Upper lobe of left lung (tissue), 6 donors: ENCODE data around the gene C1orf174. TPM values are rescaled to one million over a fixed set of nuclear protein-coding genes. Genes with fewer than 3 reads are reported as not detected.

Experiments used
- ATAC-seq, 2 donors: fragments of 200-7000 bp; cut with Tn5 transposase; one replicate each; pipeline ENCODE4 v1.9.1; 2022; ENCODE audit warnings: mild to moderate bottlenecking in 2 of 2, moderate library complexity in 2 of 2; ENCODE audit not compliant: low FRiP score in 2 of 2
- DNase-seq, 2 donors: peaks; one replicate each; pipeline ENCODE4 v3.0.0-alpha.2; 2019 to 2020
- H3K27ac ChIP-seq, 4 donors: fragments of 200-600 bp; sonication (generic); one replicate each; pipeline ENCODE4 v1.5.1; 2016 to 2019
- H3K27me3 ChIP-seq, 4 donors: fragments of 200-600 bp; sonication (generic); one replicate each; pipeline ENCODE4 v1.5.1; 2017 to 2019
- H3K36me3 ChIP-seq, 4 donors: fragments of 200-600 bp; sonication (generic); one replicate each; pipeline ENCODE4 v1.5.1; 2016 to 2019
- H3K4me1 ChIP-seq, 4 donors: fragments of 200-600 bp; sonication (generic); one replicate each; pipeline ENCODE4 v1.5.1; 2018 to 2019
- H3K4me3 ChIP-seq, 4 donors: fragments of 200-600 bp; sonication (generic); one replicate each; pipeline ENCODE4 v1.5.1; 2017 to 2019; ENCODE audit warnings: mild to moderate bottlenecking in 2 of 4, moderate library complexity in 1 of 4
- H3K9me3 ChIP-seq, 4 donors: fragments of 200-600 bp; sonication (generic); one replicate each; pipeline ENCODE4 v1.5.1; 2018 to 2019
- EP300 ChIP-seq, 4 donors: sonication (generic); formaldehyde crosslinking; IDR thresholded peaks; one replicate each; pipeline ENCODE4 v1.5.1; 2017; ENCODE audit warnings: antibody characterized with exemption in 4 of 4, control low read depth in 2 of 4
- POLR2A ChIP-seq, 4 donors: fragments of 450-650 bp; IDR thresholded peaks; one replicate each; pipeline ENCODE4 v1.5.1; 2016 to 2017; ENCODE audit warnings: antibody characterized with exemption in 4 of 4, mild to moderate bottlenecking in 2 of 4
- POLR2AphosphoS5 ChIP-seq, 2 donors: sonication (generic); formaldehyde crosslinking; IDR thresholded peaks; one replicate each; pipeline ENCODE4 v1.5.1; 2017; ENCODE audit warnings: antibody characterized with exemption in 2 of 2
- WGBS, 2 donors: methylation state at CpG; one replicate each; pipeline ENCODE4 v1.1.5; 2017 to 2018; 5-methylcytosine and 5-hydroxymethylcytosine counted together
- total RNA-seq, 6 donors: library from RNA; depleted of rRNA in 4 of 6; stranded (reverse); fragments of >200 nt in 4 of 6; gene quantifications; one replicate each; pipeline versions ENCODE4 v1.1.0 to v1.2.1, GENCODE V29; 2016 to 2021
- TF ChIP-seq, protein P1 (sequence below), 6 experiments: fragments of 450-650 bp in 4 of 6; fragments of 200-600 bp in 2 of 6; sonication (generic) in 2 of 6; IDR thresholded peaks; one replicate each; pipeline ENCODE4 v1.5.1; 2016 to 2019; ENCODE audit warnings: antibody characterized with exemption in 6 of 6
- donor health status: DM: no; HTN: no; CAD: no; lungs with moderate emphysema.
- donor health status: DM: no; HTN: yes; CAD: no; lungs with severe emphysema.

The C1orf174 gene
- total RNA-seq, 6 donors from 2014 or later: 15.9 to 35.6 (median 20.6) TPM

DNA sequence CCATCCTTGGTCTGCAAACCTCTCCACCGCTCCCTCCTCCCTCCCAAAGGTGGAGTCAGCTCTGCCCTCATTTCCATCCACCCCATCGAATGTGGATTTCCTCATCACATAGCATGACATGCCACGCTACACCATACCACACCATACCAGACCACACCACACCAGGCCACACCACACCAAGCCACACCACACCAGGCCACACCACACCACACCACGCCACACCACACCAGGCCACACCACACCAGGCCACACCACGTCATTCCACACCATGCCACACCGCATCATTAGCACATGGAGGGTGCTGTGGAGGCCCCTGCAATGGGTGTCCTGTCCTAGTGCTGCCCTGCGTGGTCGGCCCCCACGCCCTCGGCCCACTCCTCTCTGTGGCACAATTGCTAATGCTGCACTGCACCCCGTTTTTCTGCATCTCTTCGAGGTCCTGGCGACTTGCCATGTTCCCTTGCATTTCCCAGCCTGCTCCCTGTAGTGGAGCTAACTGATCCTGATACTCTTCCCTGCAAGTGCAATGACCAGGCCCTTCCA is 31.5 kb downstream of the C1orf174 start:
- Histone ChIP-seq H3K36me3 (peaks cover 7 to 72% (median 44%) of the 10 kb centered on the region in 4 donors), H3K4me3 (no peak overlapping the region), H3K27ac (no peak overlapping the region), H3K9me3 (no peaks in the 10 kb centered on the region), H3K4me1 (no peaks in the 10 kb centered on the region), H3K27me3 (no peaks in the 10 kb centered on the region)
- no peak for DNase-seq
- 83 to 89% methylated on average over 13 of the region's 13 CpGs for WGBS, 2 donors
- no peak for TF ChIP-seq POLR2AphosphoS5 (IDR thresholded peaks at IDR 0.05)
- TF ChIP-seq, protein P1, sequence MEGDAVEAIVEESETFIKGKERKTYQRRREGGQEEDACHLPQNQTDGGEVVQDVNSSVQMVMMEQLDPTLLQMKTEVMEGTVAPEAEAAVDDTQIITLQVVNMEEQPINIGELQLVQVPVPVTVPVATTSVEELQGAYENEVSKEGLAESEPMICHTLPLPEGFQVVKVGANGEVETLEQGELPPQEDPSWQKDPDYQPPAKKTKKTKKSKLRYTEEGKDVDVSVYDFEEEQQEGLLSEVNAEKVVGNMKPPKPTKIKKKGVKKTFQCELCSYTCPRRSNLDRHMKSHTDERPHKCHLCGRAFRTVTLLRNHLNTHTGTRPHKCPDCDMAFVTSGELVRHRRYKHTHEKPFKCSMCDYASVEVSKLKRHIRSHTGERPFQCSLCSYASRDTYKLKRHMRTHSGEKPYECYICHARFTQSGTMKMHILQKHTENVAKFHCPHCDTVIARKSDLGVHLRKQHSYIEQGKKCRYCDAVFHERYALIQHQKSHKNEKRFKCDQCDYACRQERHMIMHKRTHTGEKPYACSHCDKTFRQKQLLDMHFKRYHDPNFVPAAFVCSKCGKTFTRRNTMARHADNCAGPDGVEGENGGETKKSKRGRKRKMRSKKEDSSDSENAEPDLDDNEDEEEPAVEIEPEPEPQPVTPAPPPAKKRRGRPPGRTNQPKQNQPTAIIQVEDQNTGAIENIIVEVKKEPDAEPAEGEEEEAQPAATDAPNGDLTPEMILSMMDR (IDR thresholded peaks at IDR 0.05): no peak
- TF ChIP-seq EP300 (IDR thresholded peaks at IDR 0.05): no peak
- TF ChIP-seq POLR2A (IDR thresholded peaks at IDR 0.05): no peak
- ATAC-seq: peak; percentile 54 to 83

DNA sequence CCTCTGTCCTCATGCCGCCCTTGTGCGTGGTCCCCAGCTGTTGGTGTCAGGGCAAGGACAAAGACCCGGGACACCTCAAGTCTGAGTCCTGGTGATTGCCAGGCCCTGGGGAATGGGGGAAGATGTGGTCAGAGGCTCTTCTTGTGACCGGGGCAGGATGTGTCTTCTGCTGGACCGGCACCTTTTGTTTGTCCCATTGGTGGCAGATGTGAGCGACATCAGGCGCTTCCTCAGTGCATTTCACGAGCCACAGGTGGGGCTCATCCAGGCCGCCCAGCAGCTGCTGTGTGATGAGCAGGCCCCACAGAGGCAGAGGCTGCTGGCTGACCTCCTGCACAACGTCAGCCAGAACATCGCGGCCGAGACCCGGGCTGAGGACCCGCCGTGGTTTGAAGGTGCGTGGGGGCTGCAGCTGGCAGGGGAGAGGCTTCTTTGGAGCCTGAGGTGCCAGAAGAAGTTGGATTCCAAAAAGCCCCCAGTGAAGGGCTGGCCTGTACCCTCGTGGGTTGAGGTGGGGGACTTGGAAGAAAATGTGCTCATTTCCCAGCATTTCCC is 34.4 kb downstream of the C1orf174 start:
- Histone ChIP-seq H3K4me3 (no peak overlapping the region), H3K4me1 (no peaks in the 10 kb centered on the region), H3K36me3 (peaks cover 2 to 44% (median 27%) of the 10 kb centered on the region in 4 donors), H3K27me3 (no peaks in the 10 kb centered on the region), H3K27ac (no peak overlapping the region), H3K9me3 (no peaks in the 10 kb centered on the region)
- DNase-seq (no peak), ATAC-seq (no peak)
- no peak for TF ChIP-seq POLR2A (IDR thresholded peaks at IDR 0.05)
- TF ChIP-seq, protein P1 (IDR thresholded peaks at IDR 0.05): no peak
- no peak for TF ChIP-seq EP300 (IDR thresholded peaks at IDR 0.05)
- 84 to 87% methylated on average over 11 to 13 of the region's 18 CpGs for WGBS, 2 donors

DNA sequence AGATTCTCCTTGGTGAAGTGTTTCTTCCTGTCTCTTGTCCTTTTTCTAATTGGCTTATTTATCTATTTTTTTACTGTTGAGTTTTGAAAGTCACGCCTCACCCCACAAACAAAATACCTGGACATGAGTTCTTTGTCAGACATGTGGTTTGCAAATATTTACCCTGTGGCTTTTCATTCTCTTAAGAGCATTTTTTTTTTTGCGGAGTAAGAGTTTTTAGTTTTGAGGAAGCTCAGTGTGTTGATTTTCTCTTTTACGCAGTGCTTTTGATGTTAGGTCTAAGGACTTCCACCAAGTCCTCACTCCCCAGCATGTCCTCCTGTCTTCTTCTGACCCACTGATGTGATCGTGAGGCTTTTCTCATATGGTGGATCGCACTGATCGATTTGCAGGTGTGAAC is 35.2 kb downstream of the C1orf174 start:
- TF ChIP-seq EP300 (IDR thresholded peaks at IDR 0.05) (no peak), POLR2AphosphoS5 (IDR thresholded peaks at IDR 0.05) (no peak), POLR2A (IDR thresholded peaks at IDR 0.05) (no peak)
- TF ChIP-seq, protein P1 (IDR thresholded peaks at IDR 0.05): no peak
- Histone ChIP-seq H3K4me3 (no peak overlapping the region), H3K27ac (no peak overlapping the region), H3K9me3 (no peaks in the 10 kb centered on the region), H3K36me3 (peaks cover 2 to 36% (median 20%) of the 10 kb centered on the region in 4 donors), H3K27me3 (no peaks in the 10 kb centered on the region), H3K4me1 (no peaks in the 10 kb centered on the region)
- DNase-seq (no peak), ATAC-seq (no peak)
- WGBS, 2 donors: 72 to 83% methylated on average over 6 of the region's 6 CpGs

DNA sequence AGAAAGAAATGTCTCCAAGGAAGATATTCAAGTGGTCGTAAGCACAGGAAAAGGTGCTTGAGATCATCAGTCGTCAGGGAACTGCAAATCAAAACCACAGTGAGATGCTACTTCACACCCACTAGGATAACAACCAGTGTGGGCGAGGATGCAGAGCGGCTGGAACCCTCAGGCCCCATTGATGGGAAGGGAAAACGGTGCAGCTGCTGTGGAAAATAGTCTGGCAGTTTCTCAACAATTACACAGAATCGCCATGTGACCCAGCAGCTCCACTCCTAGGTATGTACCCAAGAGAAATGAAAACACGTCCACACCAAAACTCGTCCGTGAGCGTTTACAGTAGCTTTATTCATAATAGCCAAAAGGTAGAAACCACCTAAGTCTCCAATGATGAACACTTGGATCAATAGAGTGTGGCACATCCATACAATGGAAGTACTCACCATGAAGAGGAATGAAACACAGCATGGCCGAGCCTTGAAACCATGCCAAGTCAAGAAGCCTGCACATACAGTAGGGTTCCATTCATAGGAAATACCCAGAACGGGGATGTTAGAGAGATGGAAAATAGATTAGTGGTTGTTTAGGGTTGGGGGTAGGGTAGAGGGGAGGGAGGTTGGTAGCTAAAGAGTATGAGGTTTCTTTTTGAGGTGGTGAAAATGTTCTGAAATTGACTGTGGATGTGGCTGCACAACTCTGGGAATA is 36.7 kb downstream of the C1orf174 start:
- no peak overlapping the region for H3K27ac ChIP-seq
- no peak overlapping the region for H3K4me3 ChIP-seq
- TF ChIP-seq POLR2A (IDR thresholded peaks at IDR 0.05) (no peak), EP300 (IDR thresholded peaks at IDR 0.05) (no peak), POLR2AphosphoS5 (IDR thresholded peaks at IDR 0.05) (no peak)
- TF ChIP-seq, protein P1 (IDR thresholded peaks at IDR 0.05): no peak
- peaks cover 0 to 24% (median 9%) of the 10 kb centered on the region in 4 donors for H3K36me3 ChIP-seq
- no peak for ATAC-seq
- no peaks in the 10 kb centered on the region for H3K9me3 ChIP-seq
- peaks cover 1 to 12% (median 2%) of the 10 kb centered on the region in 4 donors for H3K4me1 ChIP-seq
- no peak for DNase-seq
- 81 to 85% methylated on average over 12 of the region's 12 CpGs for WGBS, 2 donors
- no peaks in the 10 kb centered on the region for H3K27me3 ChIP-seq
